Neural progenitor cell (in vitro differentiated cells): ENCODE data around the gene NKAIN4.

Experiments used
- CTCF ChIP-seq: fragments of 200-600 bp; sonication (generic); IDR thresholded peaks from 2 replicates; pipeline ENCODE4 v1.5.1; 2017; ENCODE audit warnings: antibody characterized with exemption, mild to moderate bottlenecking
- EZH2 ChIP-seq: fragments of 200-600 bp; sonication (generic); IDR thresholded peaks from 2 replicates; pipeline ENCODE4 v1.6.1; 2017; ENCODE audit warnings: antibody characterized with exemption, mild to moderate bottlenecking, moderate library complexity
- EZH2phosphoT487 ChIP-seq: fragments of 200-600 bp; sonication (generic); IDR thresholded peaks from 2 replicates; pipeline ENCODE4 v1.6.1; 2017; ENCODE audit warnings: antibody characterized with exemption

- TF ChIP-seq CTCF = no peak
- no peak for TF ChIP-seq EZH2
- no peak for TF ChIP-seq EZH2phosphoT487
These were observed 47.4 kb upstream of the NKAIN4 start for GRCh38 chr20:63301671-63302070.
